SU-DHL-6 (cell line): ENCODE measurements around the gene NOL3.

Experiments used
- H2AFZ ChIP-seq: fragments of 200-600 bp; sonication (generic); 2 replicates; pipeline ENCODE4 v1.6.1; 2014; ENCODE audit warnings: low read depth, mild to moderate bottlenecking, moderate library complexity, mixed read lengths, antibody characterized with exemption, low read length; ENCODE audit not compliant: severe bottlenecking
- H3F3A ChIP-seq: fragments of 200-600 bp; shearing (Covaris generic); 2 replicates; pipeline ENCODE4 v1.6.0; 2016; ENCODE audit warnings: antibody characterized with exemption, mild to moderate bottlenecking; ENCODE audit not compliant: insufficient read depth
- H3K27ac ChIP-seq: fragments of 200-600 bp; sonication (generic); 2 replicates; pipeline ENCODE4 v1.5.1; 2016; ENCODE audit warnings: low read depth, mild to moderate bottlenecking, low read length, moderate library complexity, mixed read lengths
- H3K27me3 ChIP-seq: fragments of 200-600 bp; sonication (generic), shearing (Covaris generic); 2 replicates; pipeline ENCODE4 v1.6.0; 2014; ENCODE audit warnings: mild to moderate bottlenecking, low read length
- H3K36me3 ChIP-seq: fragments of 200-600 bp; sonication (generic); 2 replicates; pipeline ENCODE4 v1.6.1; 2014; ENCODE audit warnings: mild to moderate bottlenecking, low read length, mixed read lengths
- H3K4me2 ChIP-seq: fragments of 300-600, 200-600 bp; shearing (Covaris generic), sonication (generic); 2 replicates; pipeline ENCODE4 v1.6.0; 2014; ENCODE audit warnings: low read length, low read depth, mild to moderate bottlenecking; ENCODE audit not compliant: poor library complexity, severe bottlenecking
- H3K4me3 ChIP-seq: fragments of 200-600 bp; sonication (generic); 2 replicates; pipeline ENCODE4 v1.5.1; 2014; ENCODE audit warnings: antibody characterized with exemption, low read length, mild to moderate bottlenecking, mixed read lengths; ENCODE audit not compliant: insufficient read depth, poor library complexity, severe bottlenecking
- H3K79me2 ChIP-seq: fragments of 200-600 bp; sonication (generic); 2 replicates; pipeline ENCODE4 v1.6.1; 2014; ENCODE audit warnings: mild to moderate bottlenecking, low read length, moderate library complexity; ENCODE audit not compliant: insufficient read depth
- H3K9ac ChIP-seq: fragments of 200-600 bp; sonication (generic); 2 replicates; pipeline ENCODE4 v1.7.0; 2014; ENCODE audit warnings: mild to moderate bottlenecking, low read length
- H3K9me2 ChIP-seq: fragments of 200-600 bp; sonication (generic); replicated peaks from 2 replicates; pipeline ENCODE4 v1.6.1; 2014; ENCODE audit warnings: low read length; ENCODE audit not compliant: insufficient read depth
- H3K9me3 ChIP-seq: fragments of 200-600 bp; sonication (generic); 2 replicates; pipeline ENCODE4 v1.6.1; 2014; ENCODE audit warnings: low read length, mixed read lengths; ENCODE audit not compliant: insufficient read depth
- H4K20me1 ChIP-seq: fragments of 200-600 bp; sonication (generic); 2 replicates; pipeline ENCODE4 v1.6.1; 2014; ENCODE audit warnings: low read depth, mild to moderate bottlenecking, antibody characterized with exemption, low read length, moderate library complexity, mixed read lengths
- EZH2phosphoT487 ChIP-seq: fragments of 200-600 bp; sonication (generic), shearing (Covaris generic); conservative IDR thresholded peaks from 2 replicates; pipeline ENCODE4 v1.6.1; 2018; ENCODE audit warnings: mild to moderate bottlenecking, antibody characterized with exemption, low read length, moderate library complexity, mixed read lengths
- TF ChIP-seq, protein P1 (sequence below): fragments of 200-600 bp; sonication (generic); IDR thresholded peaks from one replicate; pipeline ENCODE4 v1.5.1; 2017; ENCODE audit warnings: antibody characterized with exemption, mild to moderate bottlenecking, low read length, moderate library complexity; ENCODE audit not compliant: insufficient read depth, poor library complexity, severe bottlenecking

Gene NOL3

DNA sequence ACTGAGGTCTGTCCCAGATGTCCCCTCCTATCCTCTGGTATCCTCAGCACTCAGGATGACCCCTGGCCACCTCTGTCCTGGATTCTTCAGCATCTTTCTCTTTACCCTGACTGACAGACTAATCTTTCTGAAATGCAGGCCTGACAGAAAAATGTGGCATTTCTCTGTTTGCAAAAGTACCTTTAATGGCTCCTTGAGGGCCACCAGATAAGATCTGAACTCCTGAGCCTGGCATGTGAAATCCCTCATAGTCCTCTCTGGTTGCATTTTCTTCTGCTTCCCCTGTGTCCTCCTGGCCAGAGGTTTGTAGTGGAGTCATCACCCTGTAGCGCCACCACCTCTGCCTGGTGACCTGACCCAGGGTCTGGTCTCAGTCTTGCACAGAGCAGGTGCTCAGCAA lies 26.5 kb downstream of the NOL3 start:
- no peak for TF ChIP-seq EZH2phosphoT487
- TF ChIP-seq, protein P1, sequence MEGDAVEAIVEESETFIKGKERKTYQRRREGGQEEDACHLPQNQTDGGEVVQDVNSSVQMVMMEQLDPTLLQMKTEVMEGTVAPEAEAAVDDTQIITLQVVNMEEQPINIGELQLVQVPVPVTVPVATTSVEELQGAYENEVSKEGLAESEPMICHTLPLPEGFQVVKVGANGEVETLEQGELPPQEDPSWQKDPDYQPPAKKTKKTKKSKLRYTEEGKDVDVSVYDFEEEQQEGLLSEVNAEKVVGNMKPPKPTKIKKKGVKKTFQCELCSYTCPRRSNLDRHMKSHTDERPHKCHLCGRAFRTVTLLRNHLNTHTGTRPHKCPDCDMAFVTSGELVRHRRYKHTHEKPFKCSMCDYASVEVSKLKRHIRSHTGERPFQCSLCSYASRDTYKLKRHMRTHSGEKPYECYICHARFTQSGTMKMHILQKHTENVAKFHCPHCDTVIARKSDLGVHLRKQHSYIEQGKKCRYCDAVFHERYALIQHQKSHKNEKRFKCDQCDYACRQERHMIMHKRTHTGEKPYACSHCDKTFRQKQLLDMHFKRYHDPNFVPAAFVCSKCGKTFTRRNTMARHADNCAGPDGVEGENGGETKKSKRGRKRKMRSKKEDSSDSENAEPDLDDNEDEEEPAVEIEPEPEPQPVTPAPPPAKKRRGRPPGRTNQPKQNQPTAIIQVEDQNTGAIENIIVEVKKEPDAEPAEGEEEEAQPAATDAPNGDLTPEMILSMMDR: no peak
- Histone ChIP-seq H3K9me2 (no peaks in the 10 kb centered on the region), H3K79me2 (peaks cover 24% of the 10 kb centered on the region), H4K20me1 (no peaks in the 10 kb centered on the region), H3K9ac (no peak overlapping the region), H3K36me3 (no peaks in the 10 kb centered on the region), H3K27ac (no peak overlapping the region), H3K4me3 (no peak overlapping the region), H3K27me3 (no peaks in the 10 kb centered on the region), H3K9me3 (no peaks in the 10 kb centered on the region), H2AFZ (no peak overlapping the region), H3K4me2 (no peak overlapping the region), H3F3A (no peaks in the 10 kb centered on the region)

DNA sequence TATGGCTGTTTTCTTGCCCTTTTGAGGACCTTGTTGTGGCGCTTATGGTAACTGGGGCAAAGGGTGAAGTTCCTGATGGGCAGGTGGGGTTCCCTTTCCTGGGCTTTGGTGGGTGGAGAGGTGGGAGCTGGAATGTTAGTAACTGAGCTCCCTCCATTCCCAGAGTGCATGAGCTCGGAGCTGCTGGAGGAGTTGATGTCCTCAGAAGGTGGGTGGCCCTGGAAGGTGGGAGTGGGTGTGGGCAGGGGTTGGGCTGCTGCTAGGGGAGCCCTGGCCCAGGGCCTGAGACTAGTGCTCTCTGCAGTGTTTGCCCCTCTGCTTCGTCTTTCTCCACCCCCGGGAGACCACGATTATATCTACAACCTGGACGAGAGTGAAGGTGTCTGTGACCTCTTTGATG lies 27.4 kb downstream of the NOL3 start:
- no peaks in the 10 kb centered on the region for H4K20me1 ChIP-seq
- H3K4me2 ChIP-seq: no peak overlapping the region
- no peaks in the 10 kb centered on the region for H3F3A ChIP-seq
- H3K27ac ChIP-seq: no peak overlapping the region
- no peaks in the 10 kb centered on the region for H3K9me3 ChIP-seq
- no peak overlapping the region for H3K9ac ChIP-seq
- H3K27me3 ChIP-seq: no peaks in the 10 kb centered on the region
- no peak overlapping the region for H2AFZ ChIP-seq
- peaks cover 17% of the 10 kb centered on the region for H3K79me2 ChIP-seq
- no peak overlapping the region for H3K4me3 ChIP-seq
- TF ChIP-seq EZH2phosphoT487: no peak
- TF ChIP-seq, protein P1: no peak
- H3K9me2 ChIP-seq: no peaks in the 10 kb centered on the region
- H3K36me3 ChIP-seq: no peaks in the 10 kb centered on the region

DNA sequence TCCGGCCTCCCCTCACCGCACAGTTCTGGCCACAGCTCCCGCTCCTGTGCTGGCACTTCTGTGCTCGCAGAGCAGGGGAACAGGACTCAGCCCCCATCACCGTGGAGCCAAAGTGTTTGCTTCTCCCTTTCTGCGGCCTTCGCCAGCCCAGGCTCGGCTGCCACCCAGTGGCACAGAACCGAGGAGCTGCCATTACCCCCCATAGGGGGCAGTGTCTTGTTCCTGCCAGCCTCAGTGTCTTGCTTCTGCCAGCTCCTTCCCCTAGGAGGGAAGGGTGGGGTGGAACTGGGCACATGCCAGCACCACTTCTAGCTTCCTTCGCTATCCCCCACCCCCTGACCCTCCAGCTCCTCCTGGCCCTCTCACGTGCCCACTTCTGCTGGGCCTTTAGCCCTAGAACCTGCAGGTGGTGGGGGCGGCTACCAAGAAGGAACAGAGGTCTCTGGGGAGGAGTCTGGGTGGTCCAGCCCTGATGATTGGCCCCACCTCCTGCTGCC lies 27.9 kb downstream of the NOL3 start:
- Histone ChIP-seq H3K27ac (no peak overlapping the region), H3K4me3 (no peak overlapping the region), H3K79me2 (peaks cover 11% of the 10 kb centered on the region), H2AFZ (no peak overlapping the region), H3K9me3 (no peaks in the 10 kb centered on the region), H3K27me3 (no peaks in the 10 kb centered on the region), H3F3A (no peaks in the 10 kb centered on the region), H3K36me3 (no peaks in the 10 kb centered on the region), H3K4me2 (no peak overlapping the region), H3K9me2 (no peaks in the 10 kb centered on the region), H3K9ac (no peak overlapping the region), H4K20me1 (no peaks in the 10 kb centered on the region)
- TF ChIP-seq EZH2phosphoT487: no peak
- TF ChIP-seq, protein P1: peak; percentile 71
